Measurements from ENCODE around the gene CFAP70. TPM values are rescaled to one million over a fixed set of nuclear protein-coding genes. Genes with fewer than 3 reads are reported as not detected.

The CFAP70 gene
- total and polyA plus RNA-seq, 2 of the 8 experiments (the other 6 are each of a cell fraction or from before 2014, with no cell fraction given), result 0.21 to 0.30 TPM

DNA sequence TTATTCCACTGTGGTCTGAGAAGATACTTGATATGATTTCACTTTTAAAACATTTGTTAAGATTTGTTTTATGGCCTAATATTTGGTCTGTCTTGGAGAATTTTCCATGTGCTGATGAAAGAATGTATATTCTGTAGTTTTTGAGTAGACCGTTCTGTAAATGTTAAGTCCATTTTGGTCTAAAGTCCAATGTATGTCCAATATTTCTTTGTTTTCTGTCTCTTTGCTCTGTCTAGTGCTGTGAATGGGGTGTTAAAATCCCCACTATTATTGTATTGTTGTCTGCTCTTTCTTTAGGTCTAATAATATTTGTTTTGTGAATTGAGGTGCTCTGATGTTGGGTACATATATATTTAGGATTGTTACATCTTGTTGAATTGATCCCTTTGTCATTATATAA is 142.9 kb downstream of the CFAP70 start:
- H3K56ac ChIP-seq (replicated peaks; ENCODE audit: insufficient read length, low read depth, low read length), result no peak overlapping the region
- H2BK15ac ChIP-seq (ENCODE audit: low read length), result no peak overlapping the region
- peaks cover 0 to 9% (median 3%) of the 10 kb centered on the region in 4 experiments; a peak in 4 of 8 replicates for H3K36me3 ChIP-seq (ENCODE audit: control insufficient read depth in 2 of 4, insufficient read depth in 4 of 4, low read length in 3 of 4)
- H3K9ac ChIP-seq (replicated peaks in 1 of 4; ENCODE audit: extremely low read depth in 1 of 4, low read depth in 3 of 4, low read length in 3 of 4), result no peak overlapping the region
- no peak overlapping the region for H3K14ac ChIP-seq (ENCODE audit: insufficient read length)
- no peaks in the 10 kb centered on the region for H3K9me3 ChIP-seq (ENCODE audit: insufficient read depth in 2 of 2, low read depth in 1 of 2, low read length in 1 of 2)
- no peaks in the 10 kb centered on the region for H3K23me2 ChIP-seq (ENCODE audit: low read depth, low read length)
- H3K4ac ChIP-seq (replicated peaks; ENCODE audit: insufficient read length, low read depth, low read length), result no peak overlapping the region
- no peaks in the 10 kb centered on the region for H3K27me3 ChIP-seq (replicated peaks in 1 of 4; ENCODE audit: control insufficient read depth in 3 of 4, extremely low read depth in 1 of 4, insufficient read depth in 3 of 4, low read length in 3 of 4)
- POLR2A ChIA-PET (ENCODE audit: partially characterized antibody), result interaction anchor here (1.5 kb wide), 1 partner anchor 31 kb away, joined by 4 read pairs; no protein-coding TSS in a partner anchor
- no peak overlapping the region for H2BK12ac ChIP-seq (ENCODE audit: low read depth, low read length)
- CTCF ChIA-PET (ENCODE audit: partially characterized antibody), result no interaction called here
- TF ChIP-seq TBP (IDR thresholded peaks at IDR 0.05; ENCODE audit: low read depth, low read length) (no peak), POLR2AphosphoS5 (IDR thresholded peaks at IDR 0.05; ENCODE audit: low read depth, low read length) (no peak), CREB1 (IDR thresholded peaks at IDR 0.05) (no peak), SP2 (IDR thresholded peaks at IDR 0.05; ENCODE audit: low read length) (no peak), TAF7 (optimal IDR thresholded peaks at IDR 0.05; ENCODE audit: borderline replicate concordance, low read depth, low read length) (no peak), NRF1 (IDR thresholded peaks at IDR 0.05; ENCODE audit: low read depth, low read length) (no peak), RAD21 (IDR thresholded peaks at IDR 0.05 in 1 of 2, conservative IDR thresholded peaks at IDR 0.05 in 1 of 2; ENCODE audit: low read depth in 2 of 2, low read length in 2 of 2) (no peak), TCF12 (IDR thresholded peaks at IDR 0.05; ENCODE audit: low read depth, low read length) (no peak), RFX5 (IDR thresholded peaks at IDR 0.05; ENCODE audit: borderline replicate concordance, low read depth, low read length) (no peak), POU5F1 (IDR thresholded peaks at IDR 0.05; ENCODE audit: low read depth, low read length) (no peak), RNF2 (IDR thresholded peaks at IDR 0.05; ENCODE audit: borderline replicate concordance, low read depth, low read length, missing control alignments, poor library complexity, severe bottlenecking) (no peak), SRF (IDR thresholded peaks at IDR 0.05; ENCODE audit: low read depth, low read length) (no peak), BRCA1 (IDR thresholded peaks at IDR 0.05; ENCODE audit: low read depth, low read length) (no peak)
- TF ChIP-seq, protein P1, sequence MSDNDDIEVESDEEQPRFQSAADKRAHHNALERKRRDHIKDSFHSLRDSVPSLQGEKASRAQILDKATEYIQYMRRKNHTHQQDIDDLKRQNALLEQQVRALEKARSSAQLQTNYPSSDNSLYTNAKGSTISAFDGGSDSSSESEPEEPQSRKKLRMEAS (IDR thresholded peaks at IDR 0.05), result no peak
- H2BK20ac ChIP-seq (ENCODE audit: low read length), result no peak overlapping the region
- no peaks in the 10 kb centered on the region for H3K79me1 ChIP-seq (ENCODE audit: low read depth, low read length)
- FAIRE-seq (no peak), DNase-seq (ENCODE audit: low read depth in 1 of 2, low spot score in 2 of 2) (no peak)
- H3K27ac ChIP-seq (ENCODE audit: low read depth, low read length), result no peak overlapping the region
- no peak overlapping the region for H4K5ac ChIP-seq (ENCODE audit: insufficient read length, low read depth, low read length)
- no peak overlapping the region for H3K4me2 ChIP-seq (ENCODE audit: insufficient read depth in 1 of 2, low read depth in 2 of 2, low read length in 2 of 2)
- no peaks in the 10 kb centered on the region for H3K79me2 ChIP-seq (ENCODE audit: control insufficient read depth in 1 of 2, insufficient read depth in 2 of 2, low read length in 2 of 2)
- H3K4me3 ChIP-seq (ENCODE audit: extremely low read depth in 1 of 4, insufficient read depth in 2 of 4, low read depth in 3 of 4, low read length in 4 of 4), result no peak overlapping the region
- H2BK120ac ChIP-seq (replicated peaks; ENCODE audit: low read depth, low read length), result no peak overlapping the region
- H3K18ac ChIP-seq (ENCODE audit: extremely low read depth, low read length), result no peak overlapping the region
- no peak overlapping the region for H4K91ac ChIP-seq (replicated peaks; ENCODE audit: insufficient read length, low read length)
- no peak overlapping the region for H3K23ac ChIP-seq (ENCODE audit: insufficient read length)
- no peak overlapping the region for H4K8ac ChIP-seq (ENCODE audit: extremely low read depth, insufficient read depth, low read length)
- no peak overlapping the region for H2BK5ac ChIP-seq (ENCODE audit: low read depth, low read length)
- H4K20me1 ChIP-seq (replicated peaks in 1 of 2; ENCODE audit: control insufficient read depth in 1 of 2, insufficient read depth in 2 of 2, low read length in 2 of 2), result peaks cover 0 to 2% of the 10 kb centered on the region in 2 experiments
- WGBS, 2 experiments (ENCODE audit: extremely low coverage in 1 of 2, insufficient coverage in 1 of 2, insufficient read length in 1 of 2, insufficient replicate concordance in 2 of 2, low coverage in 1 of 2, low lambda C conversion rate in 2 of 2, missing lambda C conversion rate in 1 of 2), result 94% methylated on average over 1 of the region's 1 CpG; no CpG with 5 or more reads in 1 of the 2 experiments
- no peaks in the 10 kb centered on the region for H3K4me1 ChIP-seq (replicated peaks in 1 of 4; ENCODE audit: control insufficient read depth in 3 of 4, insufficient read depth in 4 of 4, low read length in 3 of 4)
- no peak overlapping the region for H2AK5ac ChIP-seq (ENCODE audit: low read depth, low read length)
- no peak overlapping the region for H2AFZ ChIP-seq (ENCODE audit: low read length)
